Motor neuron (in vitro differentiated cells): ENCODE results near the gene CEP68. TPM values are rescaled to one million over a fixed set of nuclear protein-coding genes. Genes with fewer than 3 reads are reported as not detected.
"Not testable (repeated sequence)": the region's sequence is repeated elsewhere in the genome, so short reads cannot be mapped to it uniquely, and the experiment has no call there.

Experiments
- ATAC-seq, 8 experiments: fragments of 200-7000 bp; cut with Tn5 transposase; replicated peaks in 6 of 8; 2 replicates each; pipeline ENCODE4 v1.8.0; 2021; ENCODE audit warnings: mild to moderate bottlenecking in 8 of 8, moderate library complexity in 8 of 8
- H3K27ac ChIP-seq, 2 donors: fragments of 250-450 bp; sonication (Bioruptor Pico); 2 replicates each; pipeline ENCODE4 v1.9.0; 2021; ENCODE audit warnings: antibody characterized with exemption in 2 of 2, mild to moderate bottlenecking in 2 of 2, moderate library complexity in 1 of 2
- H3K4me1 ChIP-seq, 2 donors: fragments of 250-450 bp; sonication (Bioruptor Pico); replicated peaks in 1 of 2; 2 replicates each; pipeline ENCODE4 v1.6.1; 2021; ENCODE audit warnings: antibody characterized with exemption in 2 of 2, mild to moderate bottlenecking in 2 of 2, moderate library complexity in 1 of 2
- H3K4me3 ChIP-seq, 5 donors: fragments of 250-450 bp; sonication (Bioruptor Pico); 2 replicates each; pipeline ENCODE4 v1.9.0; 2021; ENCODE audit warnings: antibody characterized with exemption in 5 of 5, mild to moderate bottlenecking in 5 of 5, moderate library complexity in 4 of 5
- WGBS, 10 experiments: fragments of 450-650 bp; shearing (Covaris generic); methylation state at CpG; one replicate each; pipeline ENCODE4 v1.0.0; 2022; 5-methylcytosine and 5-hydroxymethylcytosine counted together
- in situ Hi-C, 9 experiments: fragments of 400-800 bp; cut with MboI; loops; one replicate each; pipeline ENCODE4 v1.15.0; 2021; ENCODE audit warnings: low sequenced_read_pairs in 9 of 9, low pct_unique_long_range_greater_than_20kb in 2 of 9; ENCODE audit not compliant: unreplicated experiment in 9 of 9
- total RNA-seq, 8 experiments: library from RNA; unstranded; fragments of 300-600 nt; gene quantifications; 2 replicates each; pipeline versions ENCODE4 v1.2.3 to v1.2.4, GENCODE V29; 2022

Gene CEP68
- total RNA-seq, 8 experiments from 2014 or later: 6.6 to 26.1 (median 16.4) TPM

- H3K27ac ChIP-seq: no peak overlapping the region
- no peak overlapping the region for H3K4me3 ChIP-seq
- in situ Hi-C loops: no loop called here
- H3K4me1 ChIP-seq: no peaks in the 10 kb centered on the region
- ATAC-seq: no peak
Measured at GRCh38 chr2:65116645-65117044, 60.4 kb downstream of the CEP68 start.

- ATAC-seq: no peak
- Histone ChIP-seq H3K4me1 (no peaks in the 10 kb centered on the region), H3K27ac (no peak overlapping the region), H3K4me3 (no peak overlapping the region)
- WGBS, 10 experiments: 32 to 100% (median 90%) methylated on average over 1 to 5 of the region's 5 CpGs; no CpG with 5 or more reads in 3 of the 10 experiments
- in situ Hi-C loops: no loop called here
Measured at GRCh38 chr2:65120990-65121693, 64.9 kb downstream of the CEP68 start.

GRCh38 chr2:65122313-65122712 lies 66.1 kb downstream of the CEP68 start:
- 67 to 100% (median 83%) methylated on average over 1 to 5 of the region's 7 CpGs; no CpG with 5 or more reads in 2 of the 10 experiments for WGBS, 10 experiments
- H3K4me3 ChIP-seq: no peak overlapping the region
- in situ Hi-C loops: no loop called here
- H3K27ac ChIP-seq: no peak overlapping the region
- H3K4me1 ChIP-seq: peaks cover 3 to 7% of the 10 kb centered on the region in 2 donors
- no peak for ATAC-seq

- in situ Hi-C loops: not testable (repeated sequence)
Measured at GRCh38 chr2:65125457-65125856, 69.2 kb downstream of the CEP68 start.

GRCh38 chr2:65128297-65129190 lies 72.3 kb downstream of the CEP68 start:
- H3K4me3 ChIP-seq: peak overlapping the region; percentile 55 to 96 (median 88)
- H3K27ac ChIP-seq: no peak overlapping the region
- WGBS, 10 experiments: 0 to 60% (median 18%) methylated on average over 3 to 8 of the region's 8 CpGs

More at GRCh38 chr2:65125457-65125856, 69.2 kb downstream of the CEP68 start:
- peak in 2 of 8 experiments; percentile 4 to 6 for ATAC-seq
- peaks cover 4 to 12% of the 10 kb centered on the region in 2 donors for H3K4me1 ChIP-seq
- not testable (repeated sequence) for H3K27ac ChIP-seq, H3K4me3 ChIP-seq
- WGBS, 10 experiments: 14 to 100% (median 65%) methylated on average over 1 to 7 of the region's 7 CpGs

GRCh38 chr2:65129286-65129825 lies 73.1 kb downstream of the CEP68 start:
- in situ Hi-C loops: no loop called here
- 0% methylated on average over 1 to 5 of the region's 29 CpGs; no CpG with 5 or more reads in 3 of the 10 experiments for WGBS, 10 experiments

More at GRCh38 chr2:65128297-65129190, 72.3 kb downstream of the CEP68 start:
- ATAC-seq: no peak
- peaks cover 7 to 12% of the 10 kb centered on the region in 2 donors for H3K4me1 ChIP-seq
- in situ Hi-C loops: no loop called here

GRCh38 chr2:65129826-65130663 lies 73.8 kb downstream of the CEP68 start, which contains the start of gene RAB1A:
TSS of gene RAB1A (minus strand) at chr2:65130106. CDS start at chr2:65129915, 191 bp downstream.
- Histone ChIP-seq H3K27ac (peak within 1 kb of the TSS; percentile 95 to 98), H3K4me1 (peaks cover 7 to 12% of the 10 kb centered on the region in 2 donors), H3K4me3 (peak within 1 kb of the TSS; percentile 55 to 96 (median 88))
- ATAC-seq: peak; percentile 86 to 95 (median 95)
- WGBS, 10 experiments: 0% methylated on average over 1 of the region's 76 CpGs; no CpG with 5 or more reads in 7 of the 10 experiments
- in situ Hi-C loops: no loop called here

More at GRCh38 chr2:65129286-65129825, 73.1 kb downstream of the CEP68 start:
- ATAC-seq: peak; percentile 6 to 35 (median 24)
- Histone ChIP-seq H3K4me3 (peak overlapping the region; percentile 55 to 96 (median 88)), H3K27ac (peak overlapping the region; percentile 95 to 98), H3K4me1 (peaks cover 7 to 12% of the 10 kb centered on the region in 2 donors)

GRCh38 chr2:65130664-65131175 lies 74.5 kb downstream of the CEP68 start:
- WGBS, 10 experiments: 24 to 100% (median 55%) methylated on average over 1 to 8 of the region's 19 CpGs; no CpG with 5 or more reads in 3 of the 10 experiments
- H3K27ac ChIP-seq: peak overlapping the region; percentile 91 to 92
- in situ Hi-C loops: no loop called here
- peak overlapping the region; percentile 42 to 88 (median 47) for H3K4me3 ChIP-seq
- peaks cover 7 to 12% of the 10 kb centered on the region in 2 donors for H3K4me1 ChIP-seq
- peak in 7 of 8 experiments; percentile 35 to 62 (median 58) for ATAC-seq

GRCh38 chr2:65132930-65133329 lies 76.7 kb downstream of the CEP68 start:
- H3K27ac ChIP-seq, in situ Hi-C loops, H3K4me1 ChIP-seq, ATAC-seq, H3K4me3 ChIP-seq: not testable (repeated sequence)
- 0 to 100% (median 96%) methylated on average over 1 to 12 of the region's 15 CpGs; no CpG with 5 or more reads in 1 of the 10 experiments for WGBS, 10 experiments

- Histone ChIP-seq H3K4me3 (no peak overlapping the region), H3K4me1 (peaks cover 0 to 3% of the 10 kb centered on the region in 2 donors), H3K27ac (no peak overlapping the region)
- in situ Hi-C loops: no loop called here
- WGBS, 10 experiments: 67 to 100% (median 84%) methylated on average over 1 to 4 of the region's 4 CpGs; no CpG with 5 or more reads in 1 of the 10 experiments
- ATAC-seq: no peak
Measured at GRCh38 chr2:65133626-65134025, 77.4 kb downstream of the CEP68 start.

GRCh38 chr2:65134158-65134557 lies 77.9 kb downstream of the CEP68 start:
- Histone ChIP-seq H3K4me3 (no peak overlapping the region), H3K4me1 (peaks cover 0 to 3% of the 10 kb centered on the region in 2 donors), H3K27ac (no peak overlapping the region)
- in situ Hi-C loops: no loop called here
- no peak for ATAC-seq
- WGBS, 10 experiments: 65 to 100% (median 87%) methylated on average over 1 to 7 of the region's 7 CpGs

GRCh38 chr2:65136253-65136652 lies 80.0 kb downstream of the CEP68 start:
- no peak overlapping the region for H3K27ac ChIP-seq
- no peak overlapping the region for H3K4me3 ChIP-seq
- 71 to 100% methylated on average over 1 of the region's 1 CpG; no CpG with 5 or more reads in 8 of the 10 experiments for WGBS, 10 experiments
- H3K4me1 ChIP-seq: no peaks in the 10 kb centered on the region
- in situ Hi-C loops: no loop called here
- ATAC-seq: no peak
